Osteoblast (primary cell): Measurements from ENCODE around the gene HPD. TPM values are rescaled to one million over a fixed set of nuclear protein-coding genes. Genes with fewer than 3 reads are reported as not detected.
A peak's percentile ranks its signal among the peaks of the same experiment; 100 is the strongest.

Experiments used
- DNase-seq: peaks from one replicate; pipeline ENCODE4 v3.0.0; 2011; ENCODE audit warnings: low spot score, mixed read lengths; ENCODE audit not compliant: insufficient read length; ENCODE audit errors: missing footprints
- H2AFZ ChIP-seq: 2 replicates; pipeline ENCODE4 v1.6.0; 2011; ENCODE audit warnings: mild to moderate bottlenecking, low read length
- H3K27ac ChIP-seq: 2 replicates; pipeline ENCODE4 v1.5.1; 2011; ENCODE audit warnings: mild to moderate bottlenecking, low read depth, low read length, moderate library complexity
- H3K27me3 ChIP-seq: 2 replicates; pipeline ENCODE4 v1.6.0; 2012; ENCODE audit warnings: mild to moderate bottlenecking, control low read depth, inconsistent platforms, low read length, moderate library complexity; ENCODE audit not compliant: insufficient read depth
- H3K36me3 ChIP-seq: 2 replicates; pipeline ENCODE4 v1.5.1; 2011; ENCODE audit warnings: mild to moderate bottlenecking, low read length, control low read depth, moderate library complexity; ENCODE audit not compliant: insufficient read depth
- H3K4me1 ChIP-seq: 2 replicates; pipeline ENCODE4 v1.5.1; 2011; ENCODE audit warnings: mild to moderate bottlenecking, low read length, control low read depth, moderate library complexity; ENCODE audit not compliant: insufficient read depth
- H3K4me2 ChIP-seq: 2 replicates; pipeline ENCODE4 v1.6.0; 2011; ENCODE audit warnings: mild to moderate bottlenecking, low read length; ENCODE audit not compliant: insufficient read depth
- H3K4me3 ChIP-seq: fragments of 200-600 bp; sonication (generic); 3 replicates; pipeline ENCODE4 v1.5.1; 2012; ENCODE audit warnings: mild to moderate bottlenecking, low read length, inconsistent platforms; ENCODE audit not compliant: insufficient read depth
- H3K79me2 ChIP-seq: 2 replicates; pipeline ENCODE4 v1.6.0; 2012; ENCODE audit warnings: mild to moderate bottlenecking, low read length, control low read depth, inconsistent platforms; ENCODE audit not compliant: insufficient read depth
- H3K9me3 ChIP-seq: 2 replicates; pipeline ENCODE4 v1.5.1; 2011; ENCODE audit warnings: low read depth, low read length, control low read depth
- H4K20me1 ChIP-seq: 2 replicates; pipeline ENCODE4 v1.6.0; 2012; ENCODE audit warnings: mild to moderate bottlenecking, low read length, control low read depth; ENCODE audit not compliant: insufficient read depth
- total RNA-seq: library from RNA; depleted of rRNA; stranded (reverse); fragments of >200 nt; gene quantifications from 2 replicates; pipeline ENCODE4 v1.2.3, GENCODE V29; 2012
- TF ChIP-seq, protein P1 (sequence below): IDR thresholded peaks from 2 replicates; pipeline ENCODE4 v1.5.1; 2011; ENCODE audit warnings: mild to moderate bottlenecking, low read depth, low read length, moderate library complexity; ENCODE audit errors: extremely low read depth

HPD gene
- total RNA-seq, 1 donor, result under 0.01 TPM

DNA sequence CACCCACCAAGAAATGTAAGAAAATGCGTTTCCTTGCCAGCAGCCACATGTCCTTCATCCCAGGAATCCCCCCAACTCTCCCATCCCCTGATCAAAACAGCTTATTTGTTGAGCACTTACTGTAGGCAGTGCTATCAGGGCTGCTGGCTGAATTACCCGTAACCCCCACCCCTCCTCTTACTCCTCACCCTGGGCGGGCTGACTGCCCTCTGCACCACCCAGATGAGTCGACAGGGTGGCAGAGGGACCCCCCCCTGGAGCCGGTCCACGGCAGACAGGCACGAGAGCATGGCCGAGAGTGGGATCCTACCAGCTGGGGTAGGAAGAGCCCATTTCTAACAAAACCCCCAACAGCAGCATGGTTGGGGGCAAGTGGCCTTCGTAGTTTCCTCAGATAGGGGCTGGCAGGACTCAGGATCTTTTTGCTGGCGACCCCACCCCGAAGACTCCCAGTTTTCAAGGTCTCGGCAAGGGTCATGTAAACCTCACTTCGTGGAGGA is 64.1 kb downstream of the HPD start:
- H3K4me2 ChIP-seq, result peak overlapping the region; percentile 95
- H3K27me3 ChIP-seq, result no peaks in the 10 kb centered on the region
- no peaks in the 10 kb centered on the region for H3K36me3 ChIP-seq
- H4K20me1 ChIP-seq, result peaks cover 19% of the 10 kb centered on the region
- peak overlapping the region; percentile 65 for H3K27ac ChIP-seq
- peaks cover 44% of the 10 kb centered on the region for H3K4me1 ChIP-seq
- H3K4me3 ChIP-seq, result peak overlapping the region; percentile 77
- H3K79me2 ChIP-seq, result peaks cover 38% of the 10 kb centered on the region
- TF ChIP-seq, protein P1, sequence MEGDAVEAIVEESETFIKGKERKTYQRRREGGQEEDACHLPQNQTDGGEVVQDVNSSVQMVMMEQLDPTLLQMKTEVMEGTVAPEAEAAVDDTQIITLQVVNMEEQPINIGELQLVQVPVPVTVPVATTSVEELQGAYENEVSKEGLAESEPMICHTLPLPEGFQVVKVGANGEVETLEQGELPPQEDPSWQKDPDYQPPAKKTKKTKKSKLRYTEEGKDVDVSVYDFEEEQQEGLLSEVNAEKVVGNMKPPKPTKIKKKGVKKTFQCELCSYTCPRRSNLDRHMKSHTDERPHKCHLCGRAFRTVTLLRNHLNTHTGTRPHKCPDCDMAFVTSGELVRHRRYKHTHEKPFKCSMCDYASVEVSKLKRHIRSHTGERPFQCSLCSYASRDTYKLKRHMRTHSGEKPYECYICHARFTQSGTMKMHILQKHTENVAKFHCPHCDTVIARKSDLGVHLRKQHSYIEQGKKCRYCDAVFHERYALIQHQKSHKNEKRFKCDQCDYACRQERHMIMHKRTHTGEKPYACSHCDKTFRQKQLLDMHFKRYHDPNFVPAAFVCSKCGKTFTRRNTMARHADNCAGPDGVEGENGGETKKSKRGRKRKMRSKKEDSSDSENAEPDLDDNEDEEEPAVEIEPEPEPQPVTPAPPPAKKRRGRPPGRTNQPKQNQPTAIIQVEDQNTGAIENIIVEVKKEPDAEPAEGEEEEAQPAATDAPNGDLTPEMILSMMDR, result no peak
- H3K9me3 ChIP-seq, result no peaks in the 10 kb centered on the region
- peak overlapping the region; percentile 61 for H2AFZ ChIP-seq
- DNase-seq, result peak; percentile 93

DNA sequence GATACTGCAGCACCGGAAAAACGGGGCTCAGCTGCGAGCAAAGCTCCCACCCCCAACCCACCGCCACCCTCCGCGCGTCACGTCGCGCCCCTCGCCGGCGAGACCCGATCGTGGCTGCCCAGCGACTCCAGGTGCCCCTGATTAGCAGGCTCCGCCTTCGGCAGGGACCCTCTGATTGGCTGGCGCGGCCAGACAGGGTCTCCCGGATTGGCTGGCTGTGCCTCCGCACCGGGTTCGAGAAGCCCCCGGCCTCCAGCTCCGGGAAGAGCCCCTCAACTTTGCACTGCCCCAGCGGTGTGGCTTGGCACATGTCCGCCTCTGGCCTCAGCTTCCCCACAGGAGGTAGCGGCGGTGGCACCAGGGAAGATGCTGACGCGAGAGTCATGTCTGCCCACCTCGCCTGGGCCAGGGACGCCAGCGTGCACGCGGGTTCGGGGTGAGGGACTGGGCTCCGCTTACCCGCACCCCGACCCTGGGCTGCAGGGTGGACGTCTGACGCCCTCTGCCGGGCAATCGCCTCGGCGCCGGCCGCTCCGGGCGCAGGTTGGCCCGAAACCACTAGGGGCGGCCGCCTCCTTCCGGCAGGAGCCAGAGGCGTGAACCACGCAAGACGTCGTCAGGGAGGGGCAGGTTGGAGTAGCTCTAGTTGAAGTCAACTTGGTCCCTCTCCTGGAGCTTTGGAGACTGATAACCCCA is 64.7 kb downstream of the HPD start:
- peak overlapping the region; percentile 95 for H3K4me2 ChIP-seq
- TF ChIP-seq, protein P1, result peak; percentile 99
- H3K27me3 ChIP-seq, result no peaks in the 10 kb centered on the region
- H4K20me1 ChIP-seq, result peaks cover 19% of the 10 kb centered on the region
- H3K4me1 ChIP-seq, result peaks cover 40% of the 10 kb centered on the region
- no peaks in the 10 kb centered on the region for H3K36me3 ChIP-seq
- H2AFZ ChIP-seq, result peak overlapping the region; percentile 81
- H3K79me2 ChIP-seq, result peaks cover 38% of the 10 kb centered on the region
- peak; percentile 99 for DNase-seq
- no peaks in the 10 kb centered on the region for H3K9me3 ChIP-seq
- H3K4me3 ChIP-seq, result peak overlapping the region; percentile 77
- peak overlapping the region; percentile 65 for H3K27ac ChIP-seq

DNA sequence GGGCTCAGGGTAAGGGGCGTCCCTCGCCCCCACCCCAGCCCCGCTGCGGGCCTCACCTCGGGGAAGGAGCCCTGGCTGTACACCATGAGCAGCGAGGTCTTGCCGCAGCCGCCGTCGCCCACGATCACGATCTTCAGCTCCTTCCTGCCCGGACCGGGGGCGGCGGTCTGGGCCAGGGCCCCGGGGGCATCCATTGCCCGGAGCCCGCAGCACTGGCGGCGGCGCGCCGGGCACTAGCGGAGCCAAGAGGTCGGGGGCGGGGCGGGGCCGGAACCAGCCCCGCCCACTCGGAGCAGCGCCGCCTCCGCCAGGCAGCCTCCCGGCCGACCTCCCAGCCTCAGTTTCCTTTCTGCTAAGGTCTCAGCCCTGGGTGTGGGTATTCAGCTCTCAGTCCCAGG is 65.2 kb downstream of the HPD start, which contains the start of gene RHOF:
Gene RHOF (minus strand): TSS at position 249 of the 398 bp plus-strand sequence. CDS start 55 bp downstream, at position 194.
- H2AFZ ChIP-seq, result peak within 1 kb of the TSS; percentile 81
- H3K4me2 ChIP-seq, result peak within 1 kb of the TSS; percentile 95
- H3K79me2 ChIP-seq, result peaks cover 32% of the 10 kb centered on the region
- H4K20me1 ChIP-seq, result peaks cover 18% of the 10 kb centered on the region
- DNase-seq, result peak; percentile 71
- H3K27me3 ChIP-seq, result no peaks in the 10 kb centered on the region
- H3K4me3 ChIP-seq, result peak within 1 kb of the TSS; percentile 77
- no peaks in the 10 kb centered on the region for H3K9me3 ChIP-seq
- peaks cover 34% of the 10 kb centered on the region for H3K4me1 ChIP-seq
- TF ChIP-seq, protein P1, result no peak
- H3K36me3 ChIP-seq, result no peaks in the 10 kb centered on the region
- peak within 1 kb of the TSS; percentile 65 for H3K27ac ChIP-seq
